ENCODE measurements around the gene PACRG. TPM values are rescaled to one million over a fixed set of nuclear protein-coding genes. Genes with fewer than 3 reads are reported as not detected.

PACRG gene
- total RNA-seq, 2 experiments from 2014 or later, result 0.78 TPM; not detected in 1

DNA sequence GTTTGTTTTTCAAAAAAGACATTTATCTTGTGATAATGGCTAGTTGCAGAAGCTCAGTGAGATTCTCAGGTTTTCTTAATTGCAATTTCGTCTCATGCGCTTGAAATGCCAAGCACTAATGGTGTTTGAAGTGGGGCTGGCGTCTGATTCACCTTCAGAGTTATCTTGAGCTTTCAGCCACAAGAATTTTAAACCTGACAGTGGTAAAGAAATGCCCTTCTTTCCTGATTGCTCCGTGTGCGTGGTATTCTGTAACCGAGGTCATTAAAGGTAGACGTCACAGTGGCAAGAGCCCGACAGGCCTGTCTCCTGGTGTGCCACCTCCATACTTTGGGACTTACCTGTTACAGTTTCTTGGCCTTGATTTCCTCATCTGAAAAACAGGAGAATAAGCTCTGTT, 560.3 kb downstream of the PACRG start:
- CTCF ChIA-PET, result no interaction called here
- DNase-seq, result no peak
- POLR2A ChIA-PET, result no interaction called here
- no peaks in the 10 kb centered on the region for H3K36me3 Mint-ChIP-seq (ENCODE audit: low read depth)
- H3K4me1 Mint-ChIP-seq (ENCODE audit: low read depth), result no peaks in the 10 kb centered on the region
- no peak overlapping the region for H3K4me3 Mint-ChIP-seq
- no peaks in the 10 kb centered on the region for H3K27me3 Mint-ChIP-seq (ENCODE audit: low read depth)
- ATAC-seq, result no peak
- no peak overlapping the region for H3K27ac Mint-ChIP-seq
- no peaks in the 10 kb centered on the region for H3K9me3 Mint-ChIP-seq (ENCODE audit: insufficient read depth)

- H3K27me3 Mint-ChIP-seq (ENCODE audit: low read depth), result no peaks in the 10 kb centered on the region
- ChIA-PET CTCF (no interaction called here), POLR2A (no interaction called here)
- no peaks in the 10 kb centered on the region for H3K4me1 Mint-ChIP-seq (ENCODE audit: low read depth)
- no peak overlapping the region for H3K27ac Mint-ChIP-seq
- H3K9me3 Mint-ChIP-seq (ENCODE audit: insufficient read depth), result no peaks in the 10 kb centered on the region
- no peaks in the 10 kb centered on the region for H3K36me3 Mint-ChIP-seq (ENCODE audit: low read depth)
- DNase-seq, result no peak
- no peak overlapping the region for H3K4me3 Mint-ChIP-seq
- ATAC-seq, result no peak
These were observed 561.1 kb downstream of the PACRG start for GRCh38 chr6:163288915-163289314.

- Mint-ChIP-seq H3K27me3 (ENCODE audit: low read depth) (no peaks in the 10 kb centered on the region), H3K36me3 (ENCODE audit: low read depth) (no peaks in the 10 kb centered on the region), H3K4me1 (ENCODE audit: low read depth) (no peaks in the 10 kb centered on the region), H3K27ac (no peak overlapping the region), H3K4me3 (no peak overlapping the region), H3K9me3 (ENCODE audit: insufficient read depth) (no peaks in the 10 kb centered on the region)
- ChIA-PET POLR2A (no interaction called here), CTCF (no interaction called here)
- no peak for DNase-seq
- ATAC-seq, result no peak
These were observed 561.7 kb downstream of the PACRG start for GRCh38 chr6:163289447-163289846.

- ChIA-PET CTCF (no interaction called here), POLR2A (no interaction called here)
- Mint-ChIP-seq H3K27me3 (ENCODE audit: low read depth) (no peaks in the 10 kb centered on the region), H3K4me3 (no peak overlapping the region), H3K9me3 (ENCODE audit: insufficient read depth) (no peaks in the 10 kb centered on the region), H3K27ac (no peak overlapping the region), H3K4me1 (ENCODE audit: low read depth) (no peaks in the 10 kb centered on the region), H3K36me3 (ENCODE audit: low read depth) (no peaks in the 10 kb centered on the region)
- ATAC-seq (no peak), DNase-seq (no peak)
These were observed 562.9 kb downstream of the PACRG start for GRCh38 chr6:163290545-163291274.

- H3K9me3 Mint-ChIP-seq (ENCODE audit: insufficient read depth), result no peaks in the 10 kb centered on the region
- no peak for ATAC-seq
- no peaks in the 10 kb centered on the region for H3K36me3 Mint-ChIP-seq (ENCODE audit: low read depth)
- H3K27me3 Mint-ChIP-seq (ENCODE audit: low read depth), result no peaks in the 10 kb centered on the region
- CTCF ChIA-PET, result no interaction called here
- H3K27ac Mint-ChIP-seq, result no peak overlapping the region
- H3K4me3 Mint-ChIP-seq, result no peak overlapping the region
- no peak for DNase-seq
- POLR2A ChIA-PET, result no interaction called here
- H3K4me1 Mint-ChIP-seq (ENCODE audit: low read depth), result no peaks in the 10 kb centered on the region
These were observed 563.8 kb downstream of the PACRG start for GRCh38 chr6:163291622-163292021.

GRCh38 chr6:163293286-163293685, 565.5 kb downstream of the PACRG start:
- Mint-ChIP-seq H3K27ac (no peak overlapping the region), H3K36me3 (ENCODE audit: low read depth) (no peaks in the 10 kb centered on the region), H3K27me3 (ENCODE audit: low read depth) (no peaks in the 10 kb centered on the region), H3K4me1 (ENCODE audit: low read depth) (no peaks in the 10 kb centered on the region), H3K9me3 (ENCODE audit: insufficient read depth) (no peaks in the 10 kb centered on the region), H3K4me3 (no peak overlapping the region)
- DNase-seq (no peak), ATAC-seq (no peak)
- ChIA-PET CTCF (no interaction called here), POLR2A (no interaction called here)

- Mint-ChIP-seq H3K36me3 (ENCODE audit: low read depth) (no peaks in the 10 kb centered on the region), H3K27me3 (ENCODE audit: low read depth) (no peaks in the 10 kb centered on the region)
- CTCF ChIA-PET, result interaction anchor here (0.6 kb wide), 1 partner anchor 1876 kb away, joined by 3 read pairs; no protein-coding TSS in a partner anchor
These were observed 567.0 kb downstream of the PACRG start for GRCh38 chr6:163294734-163295133.

GRCh38 chr6:163296835-163297519, 569.2 kb downstream of the PACRG start:
- Mint-ChIP-seq H3K27ac (no peak overlapping the region), H3K4me3 (no peak overlapping the region), H3K27me3 (ENCODE audit: low read depth) (no peaks in the 10 kb centered on the region), H3K9me3 (ENCODE audit: insufficient read depth) (no peaks in the 10 kb centered on the region), H3K4me1 (ENCODE audit: low read depth) (no peaks in the 10 kb centered on the region), H3K36me3 (ENCODE audit: low read depth) (no peaks in the 10 kb centered on the region)
- ATAC-seq, result no peak
- CTCF ChIA-PET, result no interaction called here
- POLR2A ChIA-PET, result no interaction called here
- no peak for DNase-seq

More at GRCh38 chr6:163294734-163295133, 567.0 kb downstream of the PACRG start:
- H3K9me3 Mint-ChIP-seq (ENCODE audit: insufficient read depth), result no peaks in the 10 kb centered on the region
- POLR2A ChIA-PET, result no interaction called here
- no peak for ATAC-seq
- no peak overlapping the region for H3K27ac Mint-ChIP-seq
- DNase-seq, result no peak
- no peak overlapping the region for H3K4me3 Mint-ChIP-seq
- no peaks in the 10 kb centered on the region for H3K4me1 Mint-ChIP-seq (ENCODE audit: low read depth)

- H3K4me3 Mint-ChIP-seq, result no peak overlapping the region
- DNase-seq, result no peak
- CTCF ChIA-PET, result no interaction called here
- H3K4me1 Mint-ChIP-seq (ENCODE audit: low read depth), result no peaks in the 10 kb centered on the region
- H3K36me3 Mint-ChIP-seq (ENCODE audit: low read depth), result no peaks in the 10 kb centered on the region
- ATAC-seq, result no peak
- H3K27ac Mint-ChIP-seq, result no peak overlapping the region
- POLR2A ChIA-PET, result interaction anchor here (0.6 kb wide), 1 partner anchor 232 kb away, joined by 3 read pairs; no protein-coding TSS in a partner anchor
- H3K27me3 Mint-ChIP-seq (ENCODE audit: low read depth), result no peaks in the 10 kb centered on the region
- no peaks in the 10 kb centered on the region for H3K9me3 Mint-ChIP-seq (ENCODE audit: insufficient read depth)
These were observed 570.5 kb downstream of the PACRG start for GRCh38 chr6:163298079-163298830.

- Mint-ChIP-seq H3K4me3 (no peak overlapping the region), H3K27me3 (ENCODE audit: low read depth) (no peaks in the 10 kb centered on the region), H3K4me1 (ENCODE audit: low read depth) (no peaks in the 10 kb centered on the region), H3K9me3 (ENCODE audit: insufficient read depth) (no peaks in the 10 kb centered on the region), H3K36me3 (ENCODE audit: low read depth) (no peaks in the 10 kb centered on the region), H3K27ac (no peak overlapping the region)
- DNase-seq (no peak), ATAC-seq (no peak)
- ChIA-PET CTCF (no interaction called here), POLR2A (no interaction called here)
These were observed 573.1 kb downstream of the PACRG start for GRCh38 chr6:163300838-163301237.

- Mint-ChIP-seq H3K27me3 (ENCODE audit: low read depth) (no peaks in the 10 kb centered on the region), H3K9me3 (ENCODE audit: insufficient read depth) (no peaks in the 10 kb centered on the region), H3K4me3 (no peak overlapping the region), H3K4me1 (ENCODE audit: low read depth) (no peaks in the 10 kb centered on the region), H3K27ac (no peak overlapping the region), H3K36me3 (ENCODE audit: low read depth) (no peaks in the 10 kb centered on the region)
- ATAC-seq (no peak), DNase-seq (no peak)
- ChIA-PET CTCF (no interaction called here), POLR2A (no interaction called here)
These were observed 574.2 kb downstream of the PACRG start for GRCh38 chr6:163301726-163302635.

Measured in activated CD8-positive, alpha-beta T cell treated with anti-CD3 and anti-CD28 coated beads, Interleukin-2, amount 10 ng/mL, durations not matched to agents 7 days and 5 days (primary cell).